ENCODE measurements around the gene SLC6A4. TPM values are rescaled to one million over a fixed set of nuclear protein-coding genes. Genes with fewer than 3 reads are reported as not detected.

Gene SLC6A4
- total RNA-seq, 2 donors from 2014 or later, result 0.33 to 2.1 TPM

GRCh38 chr17:30256756-30257506 is 21.4 kb upstream of the SLC6A4 start:
- Histone ChIP-seq H3K9me3 (no peaks in the 10 kb centered on the region), H3K4me1 (no peaks in the 10 kb centered on the region), H3K27ac (no peak overlapping the region), H3K36me3 (replicated peaks in 1 of 2; ENCODE audit: insufficient read depth in 1 of 2, low read depth in 2 of 2) (no peaks in the 10 kb centered on the region), H3K27me3 (no peaks in the 10 kb centered on the region), H3K4me3 (no peak overlapping the region)
- no peak for DNase-seq
- no peak for ATAC-seq
- intact Hi-C loops (cut with DNase I), result no loop called here
- 84 to 86% methylated on average over 5 of the region's 5 CpGs for WGBS, 2 donors
- TF ChIP-seq POLR2A (IDR thresholded peaks at IDR 0.05), result no peak

DNA sequence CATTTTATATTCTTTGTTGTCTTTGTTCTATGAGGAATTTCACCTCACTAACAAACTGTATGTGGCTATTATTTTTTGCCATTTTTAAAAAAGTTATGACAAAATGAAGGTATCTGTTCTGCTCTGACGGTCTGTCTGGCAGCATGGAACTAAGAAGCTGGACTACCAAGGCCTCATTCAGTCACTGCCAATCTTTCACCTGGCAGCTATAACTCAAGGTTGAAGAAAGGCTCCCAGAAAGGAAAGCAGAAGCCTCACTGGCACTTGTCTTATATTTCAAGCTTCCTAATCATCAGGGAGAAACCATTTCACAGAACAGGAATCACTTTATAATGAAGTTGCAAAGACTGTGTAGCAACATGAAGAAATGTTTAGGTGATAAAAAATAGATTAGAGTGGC is 18.7 kb upstream of the SLC6A4 start:
- Histone ChIP-seq H3K9me3 (no peaks in the 10 kb centered on the region), H3K36me3 (replicated peaks in 1 of 2; ENCODE audit: insufficient read depth in 1 of 2, low read depth in 2 of 2) (no peaks in the 10 kb centered on the region), H3K27me3 (no peaks in the 10 kb centered on the region), H3K27ac (no peak overlapping the region), H3K4me1 (no peaks in the 10 kb centered on the region), H3K4me3 (no peak overlapping the region)
- TF ChIP-seq, protein P1, sequence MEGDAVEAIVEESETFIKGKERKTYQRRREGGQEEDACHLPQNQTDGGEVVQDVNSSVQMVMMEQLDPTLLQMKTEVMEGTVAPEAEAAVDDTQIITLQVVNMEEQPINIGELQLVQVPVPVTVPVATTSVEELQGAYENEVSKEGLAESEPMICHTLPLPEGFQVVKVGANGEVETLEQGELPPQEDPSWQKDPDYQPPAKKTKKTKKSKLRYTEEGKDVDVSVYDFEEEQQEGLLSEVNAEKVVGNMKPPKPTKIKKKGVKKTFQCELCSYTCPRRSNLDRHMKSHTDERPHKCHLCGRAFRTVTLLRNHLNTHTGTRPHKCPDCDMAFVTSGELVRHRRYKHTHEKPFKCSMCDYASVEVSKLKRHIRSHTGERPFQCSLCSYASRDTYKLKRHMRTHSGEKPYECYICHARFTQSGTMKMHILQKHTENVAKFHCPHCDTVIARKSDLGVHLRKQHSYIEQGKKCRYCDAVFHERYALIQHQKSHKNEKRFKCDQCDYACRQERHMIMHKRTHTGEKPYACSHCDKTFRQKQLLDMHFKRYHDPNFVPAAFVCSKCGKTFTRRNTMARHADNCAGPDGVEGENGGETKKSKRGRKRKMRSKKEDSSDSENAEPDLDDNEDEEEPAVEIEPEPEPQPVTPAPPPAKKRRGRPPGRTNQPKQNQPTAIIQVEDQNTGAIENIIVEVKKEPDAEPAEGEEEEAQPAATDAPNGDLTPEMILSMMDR (IDR thresholded peaks at IDR 0.05), result no peak
- TF ChIP-seq POLR2A (IDR thresholded peaks at IDR 0.05), result no peak
- ATAC-seq (no peak), DNase-seq (no peak)
- intact Hi-C loops (cut with DNase I), result no loop called here
- WGBS, 2 donors, result 44 to 50% methylated on average over 1 of the region's 1 CpG

- H3K4me3 ChIP-seq, result no peak overlapping the region
- no peak for ATAC-seq
- H3K27me3 ChIP-seq, result no peaks in the 10 kb centered on the region
- H3K9me3 ChIP-seq, result no peaks in the 10 kb centered on the region
- no peaks in the 10 kb centered on the region for H3K36me3 ChIP-seq (replicated peaks in 1 of 2; ENCODE audit: insufficient read depth in 1 of 2, low read depth in 2 of 2)
- H3K4me1 ChIP-seq, result no peaks in the 10 kb centered on the region
- DNase-seq, result no peak
- TF ChIP-seq, protein P1 (IDR thresholded peaks at IDR 0.05), result no peak
- no peak for TF ChIP-seq POLR2A (IDR thresholded peaks at IDR 0.05)
- intact Hi-C loops (cut with DNase I), result no loop called here
- H3K27ac ChIP-seq, result peak overlapping the region in 1 of 4 donors; percentile 16
- WGBS, 2 donors, result 47 to 61% methylated on average over 7 of the region's 7 CpGs
Observed at GRCh38 chr17:30253312-30253711, 17.8 kb upstream of the SLC6A4 start.

DNA sequence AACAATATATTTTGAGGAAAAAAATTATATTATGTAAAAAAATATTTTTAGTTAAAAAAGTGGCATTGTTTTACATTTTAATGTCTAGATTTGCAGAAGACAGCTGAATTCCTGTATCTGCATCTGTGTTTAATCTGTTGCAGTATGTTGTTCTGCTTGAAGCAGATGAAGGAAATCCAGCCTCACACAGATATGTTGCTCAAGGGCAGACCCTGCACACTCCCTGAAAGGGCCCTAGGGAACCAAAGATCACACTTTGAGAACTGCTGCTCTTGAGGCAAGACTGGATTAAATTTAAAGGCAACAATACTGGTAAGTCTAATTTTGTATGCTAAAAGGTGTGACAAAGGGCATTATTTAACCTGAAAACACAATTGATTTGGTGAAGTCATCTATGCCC is 16.4 kb upstream of the SLC6A4 start:
- intact Hi-C loops (cut with DNase I), result no loop called here
- TF ChIP-seq POLR2A (IDR thresholded peaks at IDR 0.05), result no peak
- TF ChIP-seq, protein P1 (IDR thresholded peaks at IDR 0.05), result no peak
- DNase-seq, result no peak
- Histone ChIP-seq H3K27ac (no peak overlapping the region), H3K4me3 (no peak overlapping the region), H3K4me1 (no peaks in the 10 kb centered on the region), H3K27me3 (no peaks in the 10 kb centered on the region), H3K9me3 (no peaks in the 10 kb centered on the region), H3K36me3 (replicated peaks in 1 of 2; ENCODE audit: insufficient read depth in 1 of 2, low read depth in 2 of 2) (no peaks in the 10 kb centered on the region)
- ATAC-seq, result no peak

DNA sequence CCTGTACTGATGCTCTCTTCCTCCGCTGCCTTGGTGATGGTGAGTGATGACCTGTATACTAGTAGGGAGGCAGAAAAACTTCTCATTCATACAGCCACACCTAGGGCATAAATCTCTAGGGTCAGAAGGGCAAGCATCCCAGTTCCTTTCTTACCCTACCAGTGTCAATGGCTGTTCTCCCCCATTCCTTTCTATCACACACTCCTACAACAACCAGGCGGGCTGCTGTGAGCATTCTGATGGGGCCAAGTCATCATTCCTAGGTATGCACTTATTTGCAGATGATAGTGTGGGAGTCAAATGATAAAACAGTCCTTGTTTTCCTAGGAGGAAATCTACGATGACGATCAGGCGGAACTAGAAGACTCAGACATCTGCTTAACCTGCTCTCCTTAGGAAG is 14.0 kb upstream of the SLC6A4 start:
- no peaks in the 10 kb centered on the region for H3K9me3 ChIP-seq
- intact Hi-C loops (cut with DNase I), result loop anchor here (10.0 kb wide), 1 partner anchor 125 kb away; no protein-coding TSS in a partner anchor
- TF ChIP-seq, protein P1 (IDR thresholded peaks at IDR 0.05), result no peak
- TF ChIP-seq POLR2A (IDR thresholded peaks at IDR 0.05), result no peak
- H3K4me1 ChIP-seq, result no peaks in the 10 kb centered on the region
- no peaks in the 10 kb centered on the region for H3K27me3 ChIP-seq
- H3K36me3 ChIP-seq (replicated peaks in 1 of 2; ENCODE audit: insufficient read depth in 1 of 2, low read depth in 2 of 2), result no peaks in the 10 kb centered on the region
- 92 to 99% methylated on average over 5 of the region's 5 CpGs for WGBS, 2 donors
- ATAC-seq (no peak), DNase-seq (no peak)
- H3K4me3 ChIP-seq, result no peak overlapping the region
- H3K27ac ChIP-seq, result no peak overlapping the region
